Liver (tissue), 9 donors: Measurements from ENCODE around the gene TP53I13. TPM values are rescaled to one million over a fixed set of nuclear protein-coding genes. Genes with fewer than 3 reads are reported as not detected.

Experiments
- DNase-seq: peaks from one replicate; pipeline ENCODE4 v3.0.0-alpha.2; 2017; ENCODE audit warnings: low spot score
- H3K27ac ChIP-seq, 2 donors: one replicate each; pipeline ENCODE4 v1.7.0; 2013; ENCODE audit warnings: inconsistent platforms in 2 of 2, low read length in 2 of 2, control low read depth in 1 of 2, low read depth in 1 of 2, mild to moderate bottlenecking in 1 of 2
- H3K27me3 ChIP-seq, 4 donors: one replicate each; pipeline versions ENCODE4 v1.6.1 to v1.7.0; 2013; ENCODE audit warnings: low read length in 3 of 4, inconsistent platforms in 1 of 4, mild to moderate bottlenecking in 1 of 4, moderate library complexity in 1 of 4; ENCODE audit not compliant: control insufficient read depth in 4 of 4, insufficient read depth in 4 of 4
- H3K36me3 ChIP-seq, 4 donors: one replicate each; pipeline versions ENCODE4 v1.6.1 to v1.7.0; 2013; ENCODE audit warnings: low read length in 3 of 4, mild to moderate bottlenecking in 3 of 4, low read depth in 1 of 4, moderate library complexity in 1 of 4; ENCODE audit not compliant: control insufficient read depth in 4 of 4, insufficient read depth in 3 of 4
- H3K4me1 ChIP-seq, 4 donors: one replicate each; pipeline versions ENCODE4 v1.6.1 to v1.7.0; 2013; ENCODE audit warnings: low read length in 3 of 4, mild to moderate bottlenecking in 3 of 4, moderate library complexity in 1 of 4; ENCODE audit not compliant: control insufficient read depth in 4 of 4, insufficient read depth in 4 of 4
- H3K4me3 ChIP-seq, 3 donors: one replicate each; pipeline versions ENCODE4 v1.6.1 to v1.7.0; 2013; ENCODE audit warnings: low read length in 3 of 3, control low read depth in 1 of 3, low read depth in 1 of 3, mild to moderate bottlenecking in 1 of 3
- H3K9ac ChIP-seq, 2 donors: one replicate each; pipeline ENCODE4 v1.7.0; 2013; ENCODE audit warnings: low read length in 2 of 2, mild to moderate bottlenecking in 2 of 2, moderate library complexity in 2 of 2, control low read depth in 1 of 2, low read depth in 1 of 2
- H3K9me3 ChIP-seq, 4 donors: one replicate each; pipeline versions ENCODE4 v1.6.1 to v1.7.0; 2013; ENCODE audit warnings: low read length in 3 of 4; ENCODE audit not compliant: control insufficient read depth in 4 of 4
- ATF3 ChIP-seq: IDR thresholded peaks from 2 replicates; pipeline ENCODE4 v1.6.1; 2016; ENCODE audit warnings: antibody characterized with exemption
- EGR1 ChIP-seq, 2 donors: IDR thresholded peaks; 2 replicates each; pipeline ENCODE4 v1.6.1; 2016 to 2018; ENCODE audit warnings: antibody characterized with exemption in 2 of 2, low read depth in 2 of 2
- FOXA1 ChIP-seq: IDR thresholded peaks from 2 replicates; pipeline ENCODE4 v1.6.1; 2016; ENCODE audit warnings: antibody characterized with exemption
- FOXA2 ChIP-seq: IDR thresholded peaks from 2 replicates; pipeline ENCODE4 v1.6.1; 2016; ENCODE audit warnings: antibody characterized with exemption
- GABPA ChIP-seq, 2 donors: IDR thresholded peaks in 1 of 2; conservative IDR thresholded peaks in 1 of 2; 2 replicates each; pipeline ENCODE4 v1.6.1; 2016; ENCODE audit warnings: antibody characterized with exemption in 2 of 2, mild to moderate bottlenecking in 1 of 2, moderate library complexity in 1 of 2
- HNF4A ChIP-seq, 2 donors: conservative IDR thresholded peaks; 2 replicates each; pipeline ENCODE4 v1.6.1; 2016; ENCODE audit warnings: antibody characterized with exemption in 2 of 2, mild to moderate bottlenecking in 2 of 2
- HNF4G ChIP-seq: IDR thresholded peaks from 2 replicates; pipeline ENCODE4 v1.6.1; 2016; ENCODE audit warnings: antibody characterized with exemption
- JUND ChIP-seq, 2 donors: IDR thresholded peaks; 2 replicates each; pipeline ENCODE4 v1.6.1; 2016; ENCODE audit warnings: antibody characterized with exemption in 2 of 2
- MAX ChIP-seq: IDR thresholded peaks from 2 replicates; pipeline ENCODE4 v1.6.1; 2016; ENCODE audit warnings: antibody characterized with exemption
- NR2F2 ChIP-seq: IDR thresholded peaks from 2 replicates; pipeline ENCODE4 v1.6.1; 2016; ENCODE audit warnings: antibody characterized with exemption
- RAD21 ChIP-seq, 2 donors: IDR thresholded peaks; 2 replicates each; pipeline ENCODE4 v1.6.1; 2016; ENCODE audit warnings: antibody characterized with exemption in 2 of 2, mild to moderate bottlenecking in 2 of 2
- RXRA ChIP-seq, 2 donors: IDR thresholded peaks; 2 replicates each; pipeline ENCODE4 v1.6.1; 2017 to 2018; ENCODE audit warnings: antibody characterized with exemption in 2 of 2, mild to moderate bottlenecking in 1 of 2
- SP1 ChIP-seq: IDR thresholded peaks from 2 replicates; pipeline ENCODE4 v1.6.1; 2018; ENCODE audit warnings: antibody characterized with exemption, mild to moderate bottlenecking
- TAF1 ChIP-seq: conservative IDR thresholded peaks from 2 replicates; pipeline ENCODE4 v1.6.1; 2016; ENCODE audit warnings: antibody characterized with exemption, mild to moderate bottlenecking
- YY1 ChIP-seq: IDR thresholded peaks from 2 replicates; pipeline ENCODE4 v1.6.1; 2016; ENCODE audit warnings: antibody characterized with exemption, mild to moderate bottlenecking
- WGBS: extraction: QIAGEN DNeasy Blood & Tissue Kit; methylation state at CpG from one replicate; pipeline ENCODE4 v1.1.7; 2013; 5-methylcytosine and 5-hydroxymethylcytosine counted together
- polyA plus RNA-seq, 2 donors: library from polyadenylated mRNA; stranded (reverse) in 1 of 2; unstranded in 1 of 2; fragments of 200-250 nt in 1 of 2; fragments of >200 nt in 1 of 2; fragmentation: Nextera tagmentation in 1 of 2; extraction: Ambion mirVana in 1 of 2; gene quantifications; one replicate each; pipeline versions ENCODE4 v1.2.1 to v1.2.3, GENCODE V29; 2013 to 2015
- total RNA-seq, 2 donors: library from RNA; depleted of rRNA; stranded (reverse); fragments of >200 nt; gene quantifications; one replicate each; pipeline ENCODE4 v1.2.3, GENCODE V29; 2014
- TF ChIP-seq, protein P1 (sequence below): IDR thresholded peaks from 2 replicates; pipeline ENCODE4 v1.6.1; 2016; ENCODE audit warnings: antibody characterized with exemption
- TF ChIP-seq, protein P2 (sequence below): IDR thresholded peaks from 2 replicates; pipeline ENCODE4 v1.6.1; 2016; ENCODE audit warnings: antibody characterized with exemption, mild to moderate bottlenecking
- TF ChIP-seq, protein P3 (sequence below): fragments of 150-350 bp; IDR thresholded peaks from 2 replicates; pipeline ENCODE4 v1.5.1; 2017; ENCODE audit warnings: improper control_type of control experiment, low read depth, low read length; ENCODE audit not compliant: missing input control
- donor health status: healthy.
- donor health status: healthy.
- donor health status: healthy.
- donor health status: healthy.
- donor health status: healthy.

The TP53I13 gene
- total and polyA plus RNA-seq, 4 donors = 12.2 to 42.6 (median 24.5) TPM

DNA sequence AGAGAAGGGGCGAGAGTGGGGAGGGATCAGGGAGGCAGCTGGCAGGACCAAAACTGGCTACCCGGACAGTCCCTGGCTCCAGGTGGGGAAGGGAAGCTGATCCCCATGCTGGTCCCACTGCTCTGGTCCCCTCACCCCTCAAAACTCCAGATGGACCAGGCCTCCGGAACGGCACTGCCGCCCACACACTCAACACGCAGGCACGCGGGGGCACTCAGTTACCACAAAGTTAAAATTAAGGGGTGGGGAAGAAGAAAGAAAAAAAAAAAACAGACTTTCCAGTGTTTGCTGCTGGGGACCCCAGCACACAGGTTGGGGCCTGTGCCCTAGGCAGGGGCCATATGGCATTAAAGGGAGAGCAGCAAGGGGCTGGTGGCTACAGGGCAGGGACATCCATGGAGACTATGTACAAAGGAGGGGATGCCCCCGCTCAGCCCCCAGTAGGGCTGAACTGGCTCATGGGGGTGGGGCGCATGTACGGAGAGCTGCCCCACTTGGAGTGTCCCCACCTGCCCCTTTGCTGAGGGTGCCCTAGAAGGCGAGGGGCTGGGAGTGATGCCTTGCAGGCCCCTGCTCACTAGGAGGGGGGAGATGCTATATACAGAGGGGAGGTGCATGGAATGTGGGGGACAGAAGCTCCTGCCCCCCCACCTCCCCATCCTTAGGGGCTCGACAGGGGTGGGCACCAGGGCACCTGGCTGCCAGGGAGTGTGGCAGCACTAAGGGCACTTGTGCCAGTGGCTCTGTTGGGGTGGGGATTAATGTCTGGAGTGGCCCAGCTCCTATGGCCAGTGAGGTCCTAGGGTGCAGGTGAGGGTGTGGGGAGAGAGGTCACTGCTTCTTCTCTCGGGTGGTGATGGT lies 5.6 kb downstream of the TP53I13 start (continued):
- TF ChIP-seq MAX (no peak), FOXA2 (no peak)

GRCh38 chr17:29574732-29575510 lies 6.4 kb downstream of the TP53I13 start:
- peaks cover 3 to 21% (median 6%) of the 10 kb centered on the region in 4 donors for H3K36me3 ChIP-seq
- no peaks in the 10 kb centered on the region for H3K9me3 ChIP-seq
- DNase-seq = peak; percentile 68
- H3K9ac ChIP-seq = no peak overlapping the region
- H3K27ac ChIP-seq = peak overlapping the region; percentile 49 to 72
- TF ChIP-seq, protein P1, sequence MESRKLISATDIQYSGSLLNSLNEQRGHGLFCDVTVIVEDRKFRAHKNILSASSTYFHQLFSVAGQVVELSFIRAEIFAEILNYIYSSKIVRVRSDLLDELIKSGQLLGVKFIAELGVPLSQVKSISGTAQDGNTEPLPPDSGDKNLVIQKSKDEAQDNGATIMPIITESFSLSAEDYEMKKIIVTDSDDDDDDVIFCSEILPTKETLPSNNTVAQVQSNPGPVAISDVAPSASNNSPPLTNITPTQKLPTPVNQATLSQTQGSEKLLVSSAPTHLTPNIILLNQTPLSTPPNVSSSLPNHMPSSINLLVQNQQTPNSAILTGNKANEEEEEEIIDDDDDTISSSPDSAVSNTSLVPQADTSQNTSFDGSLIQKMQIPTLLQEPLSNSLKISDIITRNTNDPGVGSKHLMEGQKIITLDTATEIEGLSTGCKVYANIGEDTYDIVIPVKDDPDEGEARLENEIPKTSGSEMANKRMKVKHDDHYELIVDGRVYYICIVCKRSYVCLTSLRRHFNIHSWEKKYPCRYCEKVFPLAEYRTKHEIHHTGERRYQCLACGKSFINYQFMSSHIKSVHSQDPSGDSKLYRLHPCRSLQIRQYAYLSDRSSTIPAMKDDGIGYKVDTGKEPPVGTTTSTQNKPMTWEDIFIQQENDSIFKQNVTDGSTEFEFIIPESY = no peak
- TF ChIP-seq HNF4G (peak; percentile 97), RAD21 (IDR thresholded peaks at IDR 0.05) (peak; percentile 25 to 56), TAF1 (no peak), ATF3 (no peak), JUND (IDR thresholded peaks at IDR 0.05) (peak in 1 of 2 donors; percentile 45), EGR1 (IDR thresholded peaks at IDR 0.05; ENCODE audit: low read depth in 2 of 2) (peak in 1 of 2 donors; percentile 28), FOXA2 (no peak), RXRA (IDR thresholded peaks at IDR 0.05) (peak; percentile 81), NR2F2 (peak; percentile 21), SP1 (peak; percentile 96), YY1 (peak; percentile 71), HNF4A (conservative IDR thresholded peaks at IDR 0.05) (peak; percentile 98 to 99), MAX (no peak), GABPA (IDR thresholded peaks at IDR 0.05 in 1 of 2, conservative IDR thresholded peaks at IDR 0.05 in 1 of 2) (peak in 1 of 2 donors; percentile 67), FOXA1 (no peak)
- TF ChIP-seq, protein P2, sequence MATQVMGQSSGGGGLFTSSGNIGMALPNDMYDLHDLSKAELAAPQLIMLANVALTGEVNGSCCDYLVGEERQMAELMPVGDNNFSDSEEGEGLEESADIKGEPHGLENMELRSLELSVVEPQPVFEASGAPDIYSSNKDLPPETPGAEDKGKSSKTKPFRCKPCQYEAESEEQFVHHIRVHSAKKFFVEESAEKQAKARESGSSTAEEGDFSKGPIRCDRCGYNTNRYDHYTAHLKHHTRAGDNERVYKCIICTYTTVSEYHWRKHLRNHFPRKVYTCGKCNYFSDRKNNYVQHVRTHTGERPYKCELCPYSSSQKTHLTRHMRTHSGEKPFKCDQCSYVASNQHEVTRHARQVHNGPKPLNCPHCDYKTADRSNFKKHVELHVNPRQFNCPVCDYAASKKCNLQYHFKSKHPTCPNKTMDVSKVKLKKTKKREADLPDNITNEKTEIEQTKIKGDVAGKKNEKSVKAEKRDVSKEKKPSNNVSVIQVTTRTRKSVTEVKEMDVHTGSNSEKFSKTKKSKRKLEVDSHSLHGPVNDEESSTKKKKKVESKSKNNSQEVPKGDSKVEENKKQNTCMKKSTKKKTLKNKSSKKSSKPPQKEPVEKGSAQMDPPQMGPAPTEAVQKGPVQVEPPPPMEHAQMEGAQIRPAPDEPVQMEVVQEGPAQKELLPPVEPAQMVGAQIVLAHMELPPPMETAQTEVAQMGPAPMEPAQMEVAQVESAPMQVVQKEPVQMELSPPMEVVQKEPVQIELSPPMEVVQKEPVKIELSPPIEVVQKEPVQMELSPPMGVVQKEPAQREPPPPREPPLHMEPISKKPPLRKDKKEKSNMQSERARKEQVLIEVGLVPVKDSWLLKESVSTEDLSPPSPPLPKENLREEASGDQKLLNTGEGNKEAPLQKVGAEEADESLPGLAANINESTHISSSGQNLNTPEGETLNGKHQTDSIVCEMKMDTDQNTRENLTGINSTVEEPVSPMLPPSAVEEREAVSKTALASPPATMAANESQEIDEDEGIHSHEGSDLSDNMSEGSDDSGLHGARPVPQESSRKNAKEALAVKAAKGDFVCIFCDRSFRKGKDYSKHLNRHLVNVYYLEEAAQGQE = peak; percentile 65
- TF ChIP-seq, protein P3, sequence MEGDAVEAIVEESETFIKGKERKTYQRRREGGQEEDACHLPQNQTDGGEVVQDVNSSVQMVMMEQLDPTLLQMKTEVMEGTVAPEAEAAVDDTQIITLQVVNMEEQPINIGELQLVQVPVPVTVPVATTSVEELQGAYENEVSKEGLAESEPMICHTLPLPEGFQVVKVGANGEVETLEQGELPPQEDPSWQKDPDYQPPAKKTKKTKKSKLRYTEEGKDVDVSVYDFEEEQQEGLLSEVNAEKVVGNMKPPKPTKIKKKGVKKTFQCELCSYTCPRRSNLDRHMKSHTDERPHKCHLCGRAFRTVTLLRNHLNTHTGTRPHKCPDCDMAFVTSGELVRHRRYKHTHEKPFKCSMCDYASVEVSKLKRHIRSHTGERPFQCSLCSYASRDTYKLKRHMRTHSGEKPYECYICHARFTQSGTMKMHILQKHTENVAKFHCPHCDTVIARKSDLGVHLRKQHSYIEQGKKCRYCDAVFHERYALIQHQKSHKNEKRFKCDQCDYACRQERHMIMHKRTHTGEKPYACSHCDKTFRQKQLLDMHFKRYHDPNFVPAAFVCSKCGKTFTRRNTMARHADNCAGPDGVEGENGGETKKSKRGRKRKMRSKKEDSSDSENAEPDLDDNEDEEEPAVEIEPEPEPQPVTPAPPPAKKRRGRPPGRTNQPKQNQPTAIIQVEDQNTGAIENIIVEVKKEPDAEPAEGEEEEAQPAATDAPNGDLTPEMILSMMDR = no peak
- no peak overlapping the region for H3K4me3 ChIP-seq
- no peaks in the 10 kb centered on the region for H3K27me3 ChIP-seq
- peaks cover 21 to 48% (median 36%) of the 10 kb centered on the region in 4 donors for H3K4me1 ChIP-seq
- 36% methylated on average over 17 of the region's 17 CpGs for WGBS
